Dedifferentiated amniotic fluid mesenchymal stem cell (primary cell): ENCODE measurements around the gene VPS35L.

Experiments used
- DNase-seq: peaks from one replicate; pipeline ENCODE4 v3.0.0-alpha.2; 2016; ENCODE audit errors: extremely low spot score

Gene VPS35L

GRCh38 chr16:19589771-19590302 lies 34.3 kb downstream of the VPS35L start:
- peak; percentile 35 for DNase-seq

GRCh38 chr16:19595043-19595767 lies 39.7 kb downstream of the VPS35L start:
- no peak for DNase-seq

- DNase-seq, result no peak
These were observed 43.5 kb downstream of the VPS35L start for GRCh38 chr16:19598805-19599510.

- no peak for DNase-seq
These were observed 44.6 kb downstream of the VPS35L start for GRCh38 chr16:19599968-19600716.

- no peak for DNase-seq
These were observed 45.8 kb downstream of the VPS35L start for GRCh38 chr16:19601083-19601976.

- DNase-seq, result no peak
These were observed 49.4 kb downstream of the VPS35L start for GRCh38 chr16:19604911-19605310.

- no peak for DNase-seq
These were observed 50.2 kb downstream of the VPS35L start for GRCh38 chr16:19605701-19606100.

- peak; percentile 23 for DNase-seq
These were observed 52.2 kb downstream of the VPS35L start for GRCh38 chr16:19607616-19608280.

GRCh38 chr16:19609359-19609758 lies 53.9 kb downstream of the VPS35L start:
- no peak for DNase-seq

GRCh38 chr16:19610200-19610599 lies 54.7 kb downstream of the VPS35L start:
- no peak for DNase-seq

GRCh38 chr16:19613834-19614233 lies 58.3 kb downstream of the VPS35L start:
- no peak for DNase-seq

- no peak for DNase-seq
These were observed 60.7 kb downstream of the VPS35L start for GRCh38 chr16:19616241-19616640.

GRCh38 chr16:19618876-19619275 lies 63.4 kb downstream of the VPS35L start:
- no peak for DNase-seq

GRCh38 chr16:19621445-19621844 lies 65.9 kb downstream of the VPS35L start:
- DNase-seq, result no peak

GRCh38 chr16:19625039-19625438 lies 69.5 kb downstream of the VPS35L start:
- no peak for DNase-seq

GRCh38 chr16:19636436-19637267 lies 81.1 kb downstream of the VPS35L start:
- DNase-seq, result no peak

GRCh38 chr16:19639986-19640421 lies 84.5 kb downstream of the VPS35L start:
- DNase-seq, result no peak

- no peak for DNase-seq
These were observed 87.0 kb downstream of the VPS35L start for GRCh38 chr16:19642501-19642900.

- DNase-seq, result no peak
These were observed 89.4 kb downstream of the VPS35L start for GRCh38 chr16:19644877-19645276.

- no peak for DNase-seq
These were observed 90.1 kb downstream of the VPS35L start for GRCh38 chr16:19645557-19645981.
